NK-92 treated with Interleukin-12 subunit alpha and Interleukin-12 subunit beta, amount 100 ng/mL, for 24 hours (cell line): ENCODE measurements around the gene NKX2-3.

Source experiments
- DNase-seq: peaks from one replicate; lab custom pipeline; 2025; lab: John Stamatoyannopoulos, UW

The NKX2-3 gene

DNA sequence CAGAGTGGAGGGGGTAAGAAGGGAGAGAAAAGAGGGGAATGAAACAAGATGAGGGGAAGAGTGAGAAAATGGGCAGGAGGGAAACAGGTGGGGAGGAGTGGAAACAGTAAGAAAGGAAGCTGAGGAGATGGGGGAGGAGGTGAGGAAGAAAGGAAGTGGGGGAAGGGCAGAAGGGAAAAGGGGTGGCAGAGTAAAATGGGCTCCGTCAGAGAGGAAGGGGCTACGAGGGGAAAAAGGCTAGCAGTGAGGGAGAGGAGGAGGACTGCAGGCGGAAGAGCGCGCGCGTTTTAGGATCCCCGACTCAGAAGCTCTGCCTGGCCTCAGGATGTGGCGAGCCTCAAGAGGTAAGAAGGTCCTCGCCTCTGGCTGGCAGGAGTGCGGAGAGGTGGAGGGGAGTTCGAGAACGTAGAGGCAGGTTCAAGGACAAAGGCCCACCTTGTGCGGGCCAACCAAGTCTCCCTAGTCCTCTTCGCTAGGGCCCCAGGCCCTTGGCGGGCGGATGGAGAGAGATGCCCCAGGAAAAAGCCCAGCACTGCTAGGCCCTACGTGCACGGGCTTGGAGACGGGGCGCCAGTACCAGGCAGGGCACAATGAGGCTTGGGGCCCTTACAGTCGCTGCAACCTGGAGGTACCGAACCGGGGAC lies 5.8 kb upstream of the NKX2-3 start:
- no peak for DNase-seq

DNA sequence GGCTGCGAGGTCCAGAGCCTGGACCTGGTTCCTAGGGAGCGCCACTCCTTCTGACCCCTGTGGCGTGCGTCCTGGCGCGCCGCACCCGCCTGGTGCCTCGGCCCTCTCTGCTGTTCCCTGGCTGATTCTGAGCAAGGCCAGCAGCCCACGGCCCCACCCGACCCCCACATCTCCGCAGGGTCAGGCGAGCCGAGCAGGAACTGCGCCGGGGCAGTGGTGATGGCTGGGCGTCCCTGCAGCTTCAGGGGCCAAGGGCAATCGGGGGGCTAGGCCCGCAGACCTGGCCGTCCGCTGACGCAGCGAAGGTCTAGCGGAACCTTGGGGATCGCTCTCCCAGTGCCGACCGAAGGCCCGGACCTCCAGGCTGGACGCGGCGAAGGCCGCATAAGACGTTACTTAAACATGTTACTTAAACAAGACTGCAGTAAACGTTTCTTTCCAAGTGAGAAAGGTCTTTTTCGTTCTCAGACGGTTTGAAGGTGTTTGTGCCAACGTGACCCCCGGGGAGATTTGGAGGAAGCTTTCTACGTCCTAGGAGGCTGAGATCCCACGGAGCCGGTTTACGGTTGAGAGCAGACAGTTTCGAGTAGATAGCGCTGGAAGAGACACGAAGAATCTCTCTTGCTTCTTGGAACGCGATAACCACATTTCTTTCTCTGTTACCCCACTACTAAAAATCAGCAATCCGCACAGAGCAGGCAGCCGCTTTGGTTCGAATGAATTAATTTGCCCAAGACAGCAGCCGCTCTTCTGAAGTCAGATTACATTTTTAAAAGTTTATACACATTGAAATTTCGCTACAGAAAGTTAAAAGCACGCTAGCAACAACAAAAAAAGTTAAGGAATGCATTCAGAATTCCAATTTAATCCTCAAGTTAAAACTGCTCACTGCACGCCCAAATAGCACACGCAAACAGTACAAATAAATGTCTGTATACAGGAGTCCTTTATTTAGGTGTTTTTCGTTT lies 4.9 kb upstream of the NKX2-3 start:
- DNase-seq, result no peak

- no peak for DNase-seq
Observed at GRCh38 chr10:99528494-99529441, 4.0 kb upstream of the NKX2-3 start.

- no peak for DNase-seq
Observed at GRCh38 chr10:99529591-99530107, 3.1 kb upstream of the NKX2-3 start.

DNA sequence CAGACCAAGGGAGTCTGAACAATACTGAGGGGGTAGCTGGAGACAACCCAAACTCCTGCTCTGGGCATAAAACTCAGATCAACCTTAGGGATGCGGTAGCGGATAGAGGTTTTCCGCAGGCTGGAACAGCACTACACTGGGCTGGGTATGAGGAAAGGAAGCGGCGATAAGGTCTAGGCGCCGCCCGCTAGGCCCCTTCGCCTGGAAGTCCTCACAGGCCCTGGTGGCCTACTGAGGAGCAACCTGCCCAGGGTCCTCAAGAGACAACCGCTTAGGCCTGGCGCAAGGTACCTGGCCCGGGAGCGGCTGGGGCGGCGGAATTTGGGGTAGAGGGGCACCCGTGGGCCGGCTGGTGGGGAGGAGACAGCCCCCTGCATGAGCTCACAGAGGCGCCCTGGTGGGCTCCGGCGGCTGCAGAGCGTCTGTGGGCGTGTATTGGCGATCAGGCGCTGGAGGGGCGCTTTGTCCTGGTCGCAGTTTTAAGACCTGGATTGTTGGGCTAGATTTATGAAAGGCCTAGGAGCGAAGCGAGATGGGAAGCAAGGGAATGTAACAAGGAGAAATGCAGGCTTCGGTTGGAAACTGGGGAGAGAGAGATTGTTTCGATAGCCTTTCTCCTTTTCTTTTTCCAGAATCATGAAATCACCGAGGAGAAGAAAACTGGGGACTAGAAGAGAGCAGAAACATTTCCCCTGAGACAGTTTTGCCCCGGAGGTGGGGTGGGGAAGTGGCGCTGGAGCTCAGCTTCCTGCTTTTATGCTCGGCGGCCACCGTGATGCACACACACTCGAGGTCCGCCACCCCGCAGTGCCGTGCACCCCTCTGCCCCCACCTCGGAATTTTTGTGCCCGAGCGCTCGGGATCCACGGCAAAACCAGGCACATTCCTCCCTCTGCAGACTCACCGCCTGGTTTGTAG lies 2.4 kb upstream of the NKX2-3 start:
- DNase-seq, result no peak

DNA sequence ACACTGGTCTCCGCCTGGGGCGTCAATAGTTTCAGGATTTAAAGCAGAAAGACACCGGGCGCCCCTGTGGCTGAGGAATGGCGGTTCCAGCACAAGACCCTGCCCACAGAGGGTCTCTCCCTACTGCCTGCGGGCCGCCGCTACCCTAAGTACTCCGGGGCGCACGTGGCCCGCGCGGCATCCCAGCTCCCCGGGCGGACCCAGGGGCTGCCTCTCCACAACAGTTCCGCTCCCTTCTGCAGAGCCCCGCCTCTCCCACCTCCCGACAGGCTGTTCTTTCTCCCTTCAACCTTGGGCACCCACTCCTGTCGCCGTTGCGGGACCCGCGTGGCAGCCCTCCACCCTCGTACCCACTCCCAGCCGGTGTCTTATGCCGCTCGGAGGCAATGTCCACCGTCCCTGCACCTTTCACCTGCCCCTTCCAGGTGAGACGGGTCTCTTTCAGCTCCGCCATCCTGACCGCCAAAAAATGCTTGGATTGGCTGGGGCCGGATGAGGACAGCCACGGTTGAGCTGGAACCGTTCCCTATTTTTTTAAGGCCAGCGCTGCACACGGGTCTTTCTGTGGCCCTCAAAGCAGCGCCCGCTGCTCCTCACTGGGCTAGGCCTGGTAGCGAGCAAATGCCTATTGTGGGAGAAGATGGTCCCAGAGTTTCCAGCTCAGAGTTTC lies 1.6 kb upstream of the NKX2-3 start:
- DNase-seq, result no peak

DNA sequence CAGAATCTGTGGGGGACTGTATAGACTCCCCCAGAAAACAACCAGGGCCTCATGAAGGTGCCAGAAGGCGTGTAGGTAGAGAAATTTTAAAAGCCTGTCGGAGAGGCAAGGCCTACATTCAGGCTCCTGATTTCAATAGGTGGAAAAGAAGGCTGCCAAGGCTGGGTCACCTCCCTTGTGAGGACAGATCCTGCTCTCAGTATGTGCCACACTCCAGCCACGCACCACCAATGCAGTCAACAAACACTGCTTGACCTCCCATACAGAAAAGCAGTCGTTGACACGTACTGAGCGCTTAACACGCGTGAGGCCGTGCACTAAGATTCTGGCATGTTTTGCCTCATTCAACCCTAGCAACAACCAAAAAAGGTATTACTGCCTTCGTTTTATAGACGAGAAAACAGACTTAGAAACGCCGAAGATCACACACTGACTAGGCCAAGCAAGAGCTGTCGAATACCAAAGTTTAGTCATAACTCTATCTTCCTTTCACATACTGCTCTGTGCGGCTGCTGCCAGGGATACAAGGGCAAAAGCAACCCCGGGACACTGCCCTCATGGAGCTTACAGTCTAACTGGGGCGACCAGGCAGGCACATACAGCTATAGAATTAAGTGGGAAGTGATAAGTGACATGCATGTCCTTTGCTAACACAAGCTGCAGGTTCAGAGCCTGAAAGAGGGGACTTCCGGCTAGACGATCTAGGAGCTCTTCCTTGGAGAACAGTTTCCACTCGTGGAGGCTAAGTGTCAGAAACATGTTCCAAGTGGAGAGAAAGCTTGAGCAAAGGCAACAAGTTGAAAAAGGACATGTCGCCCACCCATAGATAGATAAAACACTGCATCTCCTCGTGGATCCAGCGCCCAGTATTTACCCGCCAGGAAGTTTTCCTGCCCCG lies 797 bp upstream of the NKX2-3 start:
- no peak for DNase-seq

GRCh38 chr10:99533496-99534449 lies 1.0 kb downstream of the NKX2-3 start:
- no peak for DNase-seq

DNA sequence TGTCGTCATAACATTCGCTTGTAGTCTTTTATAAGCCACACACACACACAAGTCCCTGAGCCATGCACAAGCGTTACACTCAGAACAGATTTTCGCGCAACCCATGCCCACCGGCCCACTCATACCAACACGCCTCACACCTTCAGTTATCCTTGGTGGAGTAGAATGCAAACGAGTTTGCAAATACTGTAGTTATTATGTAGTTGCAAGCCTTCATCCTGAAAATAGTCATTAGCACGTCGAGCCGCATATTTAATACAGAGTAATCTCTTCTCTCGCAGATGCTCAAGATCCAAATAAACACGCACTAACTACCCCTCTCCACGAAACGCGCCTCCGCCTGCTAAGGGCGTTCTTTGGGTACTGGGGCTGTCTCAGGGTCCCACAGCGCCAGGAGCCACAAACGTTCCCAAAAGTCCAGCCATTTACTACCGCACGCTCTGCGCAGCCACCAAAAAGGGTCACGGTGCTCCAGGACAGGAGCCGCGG lies 1.8 kb downstream of the NKX2-3 start:
- DNase-seq, result no peak

DNA sequence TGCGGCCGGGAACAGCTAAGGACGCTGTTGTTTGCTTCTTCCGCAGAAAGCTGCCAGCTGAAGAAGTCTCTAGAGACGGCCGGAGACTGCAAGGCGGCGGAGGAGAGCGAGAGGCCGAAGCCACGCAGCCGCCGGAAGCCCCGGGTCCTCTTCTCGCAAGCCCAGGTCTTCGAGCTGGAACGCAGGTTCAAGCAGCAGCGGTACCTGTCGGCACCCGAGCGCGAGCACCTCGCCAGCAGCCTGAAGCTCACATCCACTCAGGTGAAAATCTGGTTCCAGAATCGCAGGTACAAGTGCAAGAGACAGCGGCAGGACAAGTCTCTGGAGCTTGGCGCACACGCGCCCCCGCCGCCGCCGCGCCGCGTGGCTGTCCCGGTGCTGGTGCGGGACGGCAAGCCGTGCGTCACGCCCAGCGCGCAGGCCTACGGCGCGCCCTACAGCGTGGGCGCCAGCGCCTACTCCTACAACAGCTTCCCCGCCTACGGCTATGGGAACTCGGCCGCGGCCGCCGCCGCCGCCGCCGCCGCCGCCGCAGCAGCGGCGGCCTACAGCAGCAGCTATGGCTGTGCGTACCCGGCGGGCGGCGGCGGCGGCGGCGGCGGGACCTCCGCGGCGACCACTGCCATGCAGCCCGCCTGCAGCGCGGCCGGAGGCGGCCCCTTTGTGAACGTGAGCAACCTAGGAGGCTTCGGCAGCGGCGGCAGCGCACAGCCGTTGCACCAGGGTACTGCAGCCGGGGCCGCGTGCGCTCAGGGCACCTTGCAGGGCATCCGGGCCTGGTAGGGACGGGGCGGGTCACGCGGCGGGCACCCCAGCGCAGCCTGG lies 2.4 kb downstream of the NKX2-3 start:
- no peak for DNase-seq

DNA sequence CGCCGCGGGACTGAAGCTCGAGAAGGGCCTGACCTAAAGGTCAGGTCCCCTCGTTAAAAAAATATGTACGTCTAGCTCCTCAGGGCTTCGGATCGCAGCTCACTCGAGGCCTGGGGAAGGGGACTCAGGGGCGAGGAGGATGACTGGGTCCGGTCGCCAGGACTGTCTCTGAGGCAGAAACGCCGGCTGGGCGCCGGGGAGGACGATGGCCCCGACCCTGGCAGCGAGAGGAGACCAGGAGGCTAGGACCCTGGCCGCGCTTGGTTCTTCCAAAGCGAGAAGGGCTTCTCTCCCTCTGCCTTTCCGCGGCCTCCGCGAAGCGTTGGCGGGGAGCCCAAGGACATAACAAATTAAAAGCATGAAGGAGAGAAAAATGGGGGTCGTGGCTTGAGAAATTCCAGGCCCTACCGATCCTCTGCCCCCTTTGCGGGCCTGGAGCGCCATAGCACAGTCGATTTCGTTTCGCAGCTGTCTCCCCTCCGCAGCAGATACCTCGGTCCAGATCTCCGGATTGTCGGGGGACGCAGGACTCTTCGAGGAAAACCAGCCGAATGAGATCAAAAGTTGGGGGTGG lies 3.1 kb downstream of the NKX2-3 start:
- DNase-seq, result no peak

- DNase-seq, result no peak
Observed at GRCh38 chr10:99536338-99537085, 3.8 kb downstream of the NKX2-3 start.

- DNase-seq, result no peak
Observed at GRCh38 chr10:99537086-99537988, 4.6 kb downstream of the NKX2-3 start.

DNA sequence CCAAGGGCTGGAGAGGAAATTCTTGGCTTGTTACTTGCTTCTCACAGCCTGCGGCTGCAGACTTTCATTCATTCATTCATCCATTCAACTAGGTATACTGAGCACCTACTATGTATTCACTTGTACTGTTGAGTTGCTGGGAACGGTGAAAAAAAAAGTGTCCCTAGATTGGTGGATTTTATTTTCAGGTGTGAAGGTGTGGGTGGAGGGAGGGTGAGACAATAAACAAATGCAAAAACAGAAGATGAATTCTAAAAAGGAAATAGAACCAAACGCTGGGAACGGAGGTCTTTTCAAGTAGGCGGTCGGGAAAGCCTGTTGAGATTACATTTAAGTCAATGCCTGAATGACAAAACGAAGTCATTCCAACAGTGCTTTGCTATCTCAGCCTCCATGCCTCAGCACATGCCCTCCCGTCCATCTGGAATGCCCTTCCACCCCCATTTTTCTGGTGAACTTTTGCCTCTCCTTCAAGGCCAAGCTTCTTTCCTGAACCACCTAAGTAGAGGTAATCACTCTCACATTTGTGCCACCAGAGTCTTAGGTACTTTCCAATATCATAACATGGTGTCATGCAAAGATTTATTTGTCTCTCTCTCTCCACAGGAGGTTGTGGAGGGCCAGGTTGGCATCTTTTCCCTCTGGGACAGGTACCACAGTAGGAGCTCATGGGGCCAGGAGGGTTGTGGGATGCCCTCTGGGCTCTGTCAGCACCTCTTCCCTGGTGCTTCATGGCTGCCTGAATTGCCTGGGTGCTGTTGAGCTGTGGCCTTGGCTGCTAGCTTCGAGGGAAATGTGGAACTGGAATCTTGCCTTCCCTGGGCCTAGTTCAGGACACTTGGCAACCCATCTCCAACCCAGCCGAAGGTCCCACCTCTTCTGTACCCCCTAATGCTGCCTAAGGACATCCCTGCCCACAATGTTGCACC lies 5.5 kb downstream of the NKX2-3 start:
- no peak for DNase-seq
